GM12878 (cell line): Measurements from ENCODE around the gene GRM3. TPM values are rescaled to one million over a fixed set of nuclear protein-coding genes. Genes with fewer than 3 reads are reported as not detected.

ENCODE experiments used
- ATAC-seq: fragments of 200-7000 bp; cut with Tn5 transposase; 3 replicates; pipeline ENCODE4 v1.9.1; 2020; ENCODE audit warnings: mild to moderate bottlenecking, moderate library complexity
- BruUV-seq: library from RNA; stranded (reverse); fragments of 400-500 nt; replicated peaks from 2 replicates; lab custom pipeline; 2021; lab: Mats Ljungman, UMichigan
- CTCF ChIA-PET: fragments of 300-600 bp; sonication (Branson Sonifier 250); formaldehyde crosslinking; extraction: SDS; loops from one replicate; lab custom pipeline; 2021; ENCODE audit warnings: inconsistent platforms; lab: Yijun Ruan, JAX
- POLR2A ChIA-PET: fragments of 350-600 bp; formaldehyde crosslinking; extraction: SDS; loops from one replicate; lab custom pipeline; 2021; ENCODE audit warnings: inconsistent platforms; lab: Charles Lee
- RAD21 ChIA-PET: fragments of 300-600 bp; sonication (Branson Sonifier 250); formaldehyde crosslinking; loops from one replicate; lab custom pipeline; 2023; ENCODE audit warnings: antibody characterized with exemption; ENCODE audit not compliant: unreplicated experiment; lab: Charles Lee
- SMC1A ChIA-PET: fragments of 300-600 bp; sonication (Branson Sonifier 250); formaldehyde crosslinking; loops from one replicate; lab custom pipeline; 2023; ENCODE audit not compliant: unreplicated experiment, uncharacterized antibody; lab: Charles Lee
- DNase-seq: peaks from one replicate; pipeline ENCODE4 v3.0.0-alpha.2; 2011; ENCODE audit warnings: low read depth, low spot score
- FAIRE-seq: peaks from 3 replicates; lab custom pipeline; 2011; peaks lifted over from hg19 to GRCh38; lab: Jason Lieb, UNC
- H2AFZ ChIP-seq: 2 replicates; pipeline ENCODE4 v1.6.0; 2011; ENCODE audit warnings: low read depth, low read length, control low read depth; ENCODE audit not compliant: control insufficient read depth
- H3K27ac ChIP-seq: 2 replicates; pipeline ENCODE4 v1.5.1; 2011; ENCODE audit warnings: control low read depth; ENCODE audit not compliant: control insufficient read depth, insufficient read depth
- H3K27me3 ChIP-seq, 2 experiments: replicated peaks in 1 of 2; 2 replicates each; pipeline versions ENCODE4 v1.6.0 to v1.6.1; 2011; ENCODE audit warnings: low read length in 1 of 2; ENCODE audit not compliant: control insufficient read depth in 2 of 2, insufficient read depth in 2 of 2
- H3K36me3 ChIP-seq, 2 experiments: 2 replicates each; pipeline ENCODE4 v1.5.1; 2011; ENCODE audit warnings: low read length in 1 of 2; ENCODE audit not compliant: control insufficient read depth in 2 of 2, insufficient read depth in 2 of 2
- H3K4me1 ChIP-seq: 2 replicates; pipeline ENCODE4 v1.6.1; 2011; ENCODE audit warnings: mild to moderate bottlenecking, low read length, moderate library complexity, mixed read lengths; ENCODE audit not compliant: control insufficient read depth, insufficient read depth
- H3K4me2 ChIP-seq: 2 replicates; pipeline ENCODE4 v1.6.0; 2011; ENCODE audit warnings: control low read depth; ENCODE audit not compliant: control insufficient read depth, insufficient read depth
- H3K4me3 ChIP-seq: fragments of 200-600 bp; sonication (generic); 2 replicates; pipeline ENCODE4 v1.5.1; 2016
- H3K79me2 ChIP-seq: 2 replicates; pipeline ENCODE4 v1.6.0; 2011; ENCODE audit warnings: low read length; ENCODE audit not compliant: control insufficient read depth, insufficient read depth
- H3K9ac ChIP-seq: 2 replicates; pipeline ENCODE4 v1.8.0; 2011; ENCODE audit warnings: low read length, control low read depth, mixed read lengths; ENCODE audit not compliant: control insufficient read depth, insufficient read depth
- H3K9me3 ChIP-seq: replicated peaks from 3 replicates; pipeline ENCODE4 v1.5.1; 2011; ENCODE audit warnings: mild to moderate bottlenecking, low read length; ENCODE audit not compliant: control insufficient read depth, insufficient read depth
- H4K20me1 ChIP-seq: 2 replicates; pipeline ENCODE4 v1.6.0; 2011; ENCODE audit not compliant: control insufficient read depth, insufficient read depth
- CBFB ChIP-seq: IDR thresholded peaks from 2 replicates; pipeline ENCODE4 v1.6.1; 2016; ENCODE audit warnings: antibody characterized with exemption, low read depth
- CHD2 ChIP-seq: IDR thresholded peaks from 2 replicates; pipeline ENCODE4 v1.6.1; 2011; ENCODE audit warnings: low read depth, low read length, improper control_type of control experiment, borderline replicate concordance
- CREB1 ChIP-seq: IDR thresholded peaks from 2 replicates; pipeline ENCODE4 v1.6.1; 2012; ENCODE audit warnings: low read depth, mild to moderate bottlenecking, inconsistent platforms
- E4F1 ChIP-seq: fragments of 450-650 bp; IDR thresholded peaks from 2 replicates; pipeline ENCODE4 v1.6.1; 2018; ENCODE audit warnings: borderline replicate concordance, mild to moderate bottlenecking; ENCODE audit not compliant: partially characterized antibody
- ELK1 ChIP-seq: IDR thresholded peaks from 2 replicates; pipeline ENCODE4 v1.6.1; 2012; ENCODE audit warnings: low read depth, low read length, improper control_type of control experiment
- ESRRA ChIP-seq: IDR thresholded peaks from 2 replicates; pipeline ENCODE4 v1.6.1; 2012; ENCODE audit warnings: mild to moderate bottlenecking, low read length, improper control_type of control experiment
- FOS ChIP-seq: IDR thresholded peaks from 3 replicates; pipeline ENCODE4 v1.6.1; 2011; ENCODE audit warnings: borderline replicate concordance; ENCODE audit not compliant: insufficient read length; ENCODE audit errors: extremely low read depth
- FOXM1 ChIP-seq: IDR thresholded peaks from 2 replicates; pipeline ENCODE4 v1.6.1; 2012; ENCODE audit warnings: low read depth, mild to moderate bottlenecking, inconsistent platforms, low read length, moderate library complexity
- KLF5 ChIP-seq: fragments of 450-650 bp; IDR thresholded peaks from 2 replicates; pipeline ENCODE4 v1.6.1; 2014; ENCODE audit warnings: mild to moderate bottlenecking; ENCODE audit not compliant: partially characterized antibody
- MYC ChIP-seq: IDR thresholded peaks from 2 replicates; pipeline ENCODE4 v1.6.1; 2011; ENCODE audit warnings: mild to moderate bottlenecking, low read length, moderate library complexity, inconsistent platforms; ENCODE audit not compliant: insufficient read depth, insufficient replicate concordance, insufficient read length, severe bottlenecking
- PML ChIP-seq: IDR thresholded peaks from 2 replicates; pipeline ENCODE4 v1.6.1; 2012; ENCODE audit warnings: low read length, inconsistent platforms
- SRF ChIP-seq, 2 experiments: IDR thresholded peaks; 2 replicates each; pipeline ENCODE4 v1.6.1; 2011; ENCODE audit warnings: low read depth in 2 of 2, low read length in 2 of 2, mild to moderate bottlenecking in 1 of 2, moderate library complexity in 1 of 2
- STAT3 ChIP-seq: IDR thresholded peaks from 2 replicates; pipeline ENCODE4 v1.6.1; 2011; ENCODE audit warnings: low read depth, low read length, improper control_type of control experiment
- ZBED1 ChIP-seq: IDR thresholded peaks from 2 replicates; pipeline ENCODE4 v1.6.1; 2016; ENCODE audit warnings: borderline replicate concordance
- ZNF207 ChIP-seq: fragments of 450-650 bp; IDR thresholded peaks from 2 replicates; pipeline ENCODE4 v1.6.1; 2014; ENCODE audit warnings: antibody characterized with exemption, mild to moderate bottlenecking, borderline replicate concordance
- ZNF274 ChIP-seq: IDR thresholded peaks from one replicate; pipeline ENCODE4 v1.8.0; 2011; ENCODE audit not compliant: insufficient read length, insufficient read depth
- ZNF687 ChIP-seq: fragments of 450-650 bp; IDR thresholded peaks from 2 replicates; pipeline ENCODE4 v1.6.1; 2017; ENCODE audit warnings: mild to moderate bottlenecking, moderate library complexity
- WGBS: methylation state at CpG from one replicate; pipeline ENCODE4 v1.1.6; 2016; ENCODE audit warnings: low lambda C conversion rate; ENCODE audit not compliant: insufficient replicate concordance, insufficient coverage; ENCODE audit errors: missing lambda C conversion rate; 5-methylcytosine and 5-hydroxymethylcytosine counted together
- in situ Hi-C: fragments of 300-500 bp; cut with MboI; formaldehyde crosslinking; loops from 9 replicates; pipeline ENCODE4 v1.14.3; 2018; ENCODE audit warnings: mixed read lengths
- intact Hi-C: fragments of 100-400 bp; cut with micrococcal nuclease; formaldehyde crosslinking; loops from one replicate; pipeline ENCODE4 v1.14.2; 2022; ENCODE audit not compliant: unreplicated experiment
- polyA plus RNA-seq, 11 experiments: library from polyadenylated mRNA; depleted of rRNA in 4 of 11; unstranded in 6 of 11; stranded (reverse) in 5 of 11; fragments of >200 nt; fragmentation: Nextera tagmentation in 4 of 11; fragmentation: Illumina TruSeq in 1 of 11; extraction: Ambion mirVana in 4 of 11; extraction: Trizol in 1 of 11; gene quantifications; 1 replicate in 1 of 11; 2 replicates in 10 of 11; pipeline versions ENCODE4 v1.2.1 to v1.2.3, GENCODE V29; 2011 to 2016; ENCODE audit warnings: inconsistent platforms in 2 of 11, missing spikeins in 2 of 11, low read depth in 1 of 11
- total RNA-seq, 4 experiments: library from RNA; depleted of rRNA in 3 of 4; stranded (reverse); fragments of >200 nt in 3 of 4; fragmentation: Illumina TruSeq in 1 of 4; extraction: Trizol in 1 of 4; gene quantifications; 2 replicates each; pipeline versions ENCODE4 v1.2.1 to v1.2.3, GENCODE V29; 2013 to 2021
- TF ChIP-seq, protein P1 (sequence below): IDR thresholded peaks from 2 replicates; pipeline ENCODE4 v1.6.1; 2011; ENCODE audit warnings: borderline replicate concordance, low read depth, mild to moderate bottlenecking, moderate library complexity, mixed read lengths, low read length; ENCODE audit not compliant: insufficient read depth; ENCODE audit errors: extremely low read length

Gene GRM3
- total and polyA plus RNA-seq, 10 of the 15 experiments (the other 5 are each of a cell fraction or from before 2014, with no cell fraction given): 0.03 to 0.49 (median 0.15) TPM; not detected in 1

- RAD21 ChIA-PET: no interaction called here
- Histone ChIP-seq H4K20me1 (no peaks in the 10 kb centered on the region), H3K9ac (no peak overlapping the region), H2AFZ (no peak overlapping the region), H3K79me2 (no peaks in the 10 kb centered on the region), H3K27ac (no peak overlapping the region), H3K4me2 (no peak overlapping the region), H3K9me3 (no peaks in the 10 kb centered on the region), H3K36me3 (no peaks in the 10 kb centered on the region), H3K4me3 (no peak overlapping the region), H3K27me3 (no peaks in the 10 kb centered on the region), H3K4me1 (no peaks in the 10 kb centered on the region)
- SMC1A ChIA-PET: no interaction called here
- in situ Hi-C loops (no loop called here), intact Hi-C loops (no loop called here)
- 13% methylated on average over 3 of the region's 3 CpGs for WGBS
- no peak for FAIRE-seq
- no peak for DNase-seq
- POLR2A ChIA-PET: no interaction called here
- no TSS peak for BruUV-seq
- CTCF ChIA-PET: no interaction called here
- no peak for ATAC-seq
- TF ChIP-seq ZBED1: no peak
- TF ChIP-seq ZNF687: no peak
- TF ChIP-seq CBFB: no peak
- no peak for TF ChIP-seq FOS
- TF ChIP-seq ZNF274: no peak
- TF ChIP-seq, protein P1, sequence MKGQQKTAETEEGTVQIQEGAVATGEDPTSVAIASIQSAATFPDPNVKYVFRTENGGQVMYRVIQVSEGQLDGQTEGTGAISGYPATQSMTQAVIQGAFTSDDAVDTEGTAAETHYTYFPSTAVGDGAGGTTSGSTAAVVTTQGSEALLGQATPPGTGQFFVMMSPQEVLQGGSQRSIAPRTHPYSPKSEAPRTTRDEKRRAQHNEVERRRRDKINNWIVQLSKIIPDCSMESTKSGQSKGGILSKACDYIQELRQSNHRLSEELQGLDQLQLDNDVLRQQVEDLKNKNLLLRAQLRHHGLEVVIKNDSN: no peak
- TF ChIP-seq E4F1: no peak
- no peak for TF ChIP-seq MYC
- TF ChIP-seq ZNF207: no peak
- no peak for TF ChIP-seq KLF5
- TF ChIP-seq ESRRA: no peak
- no peak for TF ChIP-seq STAT3
- no peak for TF ChIP-seq ELK1
- TF ChIP-seq CREB1: no peak
- TF ChIP-seq SRF (IDR thresholded peaks at IDR 0.05; ENCODE audit: low read depth in 2 of 2, low read length in 2 of 2): no peak
- no peak for TF ChIP-seq CHD2
- TF ChIP-seq PML: no peak
- TF ChIP-seq FOXM1: no peak
Observed at GRCh38 chr7:86837235-86837634, 193.5 kb downstream of the GRM3 start.
